Stimulated activated CD8-positive, alpha-beta memory T cell treated with anti-CD3 and anti-CD28 coated beads, Interleukin-12 subunit alpha, Interleukin-12 subunit beta, amount 100 ng/mL, for 24 hours (primary cell): ENCODE measurements around the gene KREMEN1.
A peak's percentile ranks its signal among the peaks of the same experiment; 100 is the strongest.

Source experiments
- DNase-seq: peaks from one replicate; pipeline ENCODE4 v3.0.0-alpha.2; 2020; ENCODE audit errors: extremely low read depth

Gene KREMEN1

DNA sequence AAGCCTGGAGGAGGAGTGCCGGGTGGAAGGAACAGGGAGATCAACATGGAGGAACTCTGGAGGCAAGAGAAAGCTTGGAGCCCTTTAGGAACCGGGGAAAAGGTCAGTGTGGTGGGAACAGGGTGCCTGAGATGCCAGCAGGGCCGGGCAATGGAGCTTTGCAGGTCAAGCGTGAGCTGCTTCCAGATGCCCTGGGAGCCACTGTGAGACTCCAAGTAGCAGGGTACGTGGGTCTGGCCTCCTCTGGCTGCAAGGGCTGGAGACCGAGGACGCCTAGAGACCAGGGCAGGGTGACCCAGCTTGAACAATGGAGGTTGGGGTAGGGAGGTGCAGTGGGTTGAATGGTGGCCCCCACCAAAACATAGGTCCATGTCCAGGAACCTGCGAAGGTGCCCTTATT, 117.2 kb downstream of the KREMEN1 start:
- no peak for DNase-seq

DNA sequence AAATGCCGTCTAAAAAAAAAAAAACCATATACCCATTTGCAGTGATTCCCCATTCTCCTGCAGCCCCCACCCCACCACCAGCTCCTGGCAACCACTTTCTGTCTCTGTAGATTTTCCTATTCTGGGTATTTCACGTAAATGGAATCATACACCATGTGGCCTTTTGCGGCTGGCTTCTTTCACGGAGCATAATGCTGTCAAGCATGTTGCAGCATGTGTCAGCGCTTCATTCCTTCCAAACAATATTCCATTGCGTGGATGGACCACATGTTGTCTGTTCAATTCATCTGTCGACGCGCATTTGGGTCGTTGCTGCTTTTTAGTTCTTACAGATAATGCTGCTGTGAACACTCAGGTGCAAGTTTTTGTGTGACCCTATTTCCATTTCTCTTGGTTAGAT, 118.1 kb downstream of the KREMEN1 start:
- DNase-seq, result no peak

DNA sequence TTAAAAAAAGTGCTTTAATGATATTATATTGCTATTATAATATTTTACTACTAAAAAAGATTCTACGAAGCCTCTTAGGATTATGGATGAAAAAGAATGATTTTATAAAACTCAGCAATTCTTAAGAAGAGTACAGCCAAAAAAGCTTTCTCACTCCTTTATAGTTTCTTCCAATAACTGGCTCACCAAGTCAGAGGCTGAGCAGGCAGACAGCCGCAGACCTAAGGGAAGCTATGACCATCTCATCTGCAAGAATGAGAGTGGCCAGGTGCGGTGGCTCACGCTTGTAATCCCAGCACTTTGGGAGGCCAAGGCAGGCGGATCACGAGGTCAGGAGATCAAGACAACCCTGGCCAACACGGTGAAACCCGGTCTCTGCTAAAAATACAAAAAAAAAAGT, 120.2 kb downstream of the KREMEN1 start:
- no peak for DNase-seq

DNA sequence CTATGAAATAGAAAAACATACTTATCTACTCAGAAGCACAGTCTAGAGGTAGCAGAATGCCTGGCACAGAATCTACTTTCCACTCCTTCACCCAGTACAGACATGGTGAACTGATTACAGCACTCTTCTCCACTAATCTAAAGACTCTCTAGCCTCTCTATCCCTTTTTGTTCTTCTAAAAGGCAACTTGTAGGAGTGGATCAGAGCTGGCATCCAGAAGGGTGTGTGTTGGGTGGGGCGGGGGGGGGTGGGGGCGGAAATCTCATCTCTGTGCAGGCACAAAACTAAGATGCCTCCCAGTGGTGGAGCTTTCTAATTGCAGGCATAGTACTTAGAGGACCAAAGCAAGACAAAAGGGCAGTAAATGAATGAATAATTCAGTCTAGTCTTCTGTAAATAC, 121.3 kb downstream of the KREMEN1 start:
- DNase-seq, result no peak

DNA sequence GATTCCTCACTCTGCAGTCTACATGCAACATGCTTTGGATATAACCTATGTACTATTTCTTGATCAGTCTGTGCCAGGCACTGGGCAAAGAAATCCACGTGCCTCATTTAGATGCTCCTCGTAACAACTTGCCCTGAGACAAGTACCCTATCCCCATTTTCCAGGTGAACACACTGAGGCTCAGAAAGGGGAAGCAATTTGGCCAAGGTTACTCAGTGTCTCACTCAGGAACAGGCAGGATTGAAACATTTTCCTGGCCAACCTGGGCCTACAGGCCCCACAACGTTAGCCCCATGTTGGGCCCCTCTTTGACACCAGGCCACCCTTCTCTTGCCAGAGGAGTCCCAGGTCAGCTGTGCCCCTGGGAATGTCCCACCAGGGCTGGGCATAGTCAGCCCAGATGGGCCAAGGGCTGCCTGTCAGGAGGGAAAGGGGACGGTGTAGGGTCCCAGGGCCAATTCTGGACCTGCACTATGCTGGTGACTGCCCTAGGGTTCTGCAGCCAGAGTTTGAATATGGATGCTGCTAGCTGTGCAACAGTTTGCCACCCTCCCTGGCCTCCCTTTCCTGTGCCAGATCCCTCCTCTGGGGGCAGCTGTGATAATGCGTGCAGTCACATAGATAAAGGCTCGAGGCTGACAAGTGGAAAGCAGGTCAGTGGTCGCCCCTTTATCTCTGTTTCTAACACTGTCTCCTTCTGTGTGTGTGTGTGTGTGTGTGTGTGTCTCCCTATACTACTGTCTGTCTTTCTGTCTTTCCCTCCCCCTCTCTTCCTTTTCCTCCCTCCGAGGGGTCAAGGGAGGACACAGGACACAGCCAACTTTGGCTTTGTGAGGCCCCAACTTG, 122.5 kb downstream of the KREMEN1 start:
- no peak for DNase-seq

DNA sequence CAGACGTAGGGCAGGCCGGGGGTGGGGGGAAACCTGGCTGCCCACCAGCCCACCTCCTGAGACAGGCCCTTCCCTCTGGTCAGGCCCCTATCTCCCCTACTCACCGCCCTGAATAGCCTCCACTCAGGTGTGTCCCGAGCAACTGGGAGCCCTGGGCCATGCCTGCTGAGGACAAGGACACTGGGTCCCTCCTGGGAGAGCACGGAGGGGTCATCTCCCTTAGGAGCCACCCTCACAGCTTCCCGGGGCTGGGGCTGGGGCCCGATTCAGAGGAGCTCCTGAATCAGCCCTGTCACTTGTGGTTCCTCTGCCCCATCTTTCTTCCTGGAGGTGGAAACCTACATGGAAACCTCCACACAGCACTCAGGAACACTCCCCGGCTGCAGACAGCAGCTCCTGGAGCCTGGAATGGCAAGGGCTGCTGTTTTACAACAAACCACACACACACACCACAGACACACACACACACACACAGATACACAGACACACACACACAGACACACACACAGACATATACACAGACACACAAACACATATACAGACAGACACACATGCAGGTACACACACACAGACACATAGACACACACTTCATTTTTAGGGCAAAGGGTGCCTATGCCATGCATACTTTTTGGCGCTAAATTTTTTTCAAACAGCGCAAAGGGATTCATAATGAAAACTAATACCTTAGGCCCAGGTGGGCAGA, 123.3 kb downstream of the KREMEN1 start:
- no peak for DNase-seq

DNA sequence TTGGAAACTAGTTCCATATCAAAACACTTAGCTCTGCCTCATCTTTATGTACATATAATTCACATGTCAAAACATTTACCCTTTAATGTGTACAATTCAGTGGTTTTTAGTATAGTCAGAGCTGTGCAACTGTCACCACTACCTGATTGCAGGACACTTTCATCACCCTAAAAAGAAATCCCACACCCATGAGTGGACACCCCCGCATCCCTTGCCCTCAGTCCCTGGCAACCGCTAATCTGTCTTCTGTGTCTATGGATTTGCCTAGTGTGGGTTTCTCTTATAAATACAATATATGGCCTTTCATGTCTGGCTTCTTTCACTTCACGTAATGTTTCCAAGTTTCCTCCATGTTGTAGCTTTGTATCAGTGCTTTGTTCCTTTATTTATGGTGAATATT, 124.3 kb downstream of the KREMEN1 start:
- no peak for DNase-seq

DNA sequence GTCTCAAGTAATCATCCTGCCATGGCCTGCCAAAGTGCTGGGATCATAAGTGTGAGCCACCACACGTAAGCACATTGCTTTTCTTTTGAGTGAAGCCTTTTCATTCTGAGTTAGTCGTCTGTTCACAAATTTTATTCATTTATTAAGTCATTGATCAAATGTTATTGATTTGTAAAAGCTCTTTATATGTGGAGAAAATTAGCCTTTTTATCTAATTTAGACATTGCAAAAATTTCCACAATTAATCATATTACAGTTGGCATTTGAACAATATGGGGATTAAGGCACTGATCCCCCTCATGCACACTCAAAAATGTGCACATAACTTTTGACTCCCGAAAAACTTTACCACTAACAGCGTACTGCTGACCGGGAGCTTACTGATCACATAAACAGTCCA, 125.4 kb downstream of the KREMEN1 start:
- DNase-seq, result no peak

DNA sequence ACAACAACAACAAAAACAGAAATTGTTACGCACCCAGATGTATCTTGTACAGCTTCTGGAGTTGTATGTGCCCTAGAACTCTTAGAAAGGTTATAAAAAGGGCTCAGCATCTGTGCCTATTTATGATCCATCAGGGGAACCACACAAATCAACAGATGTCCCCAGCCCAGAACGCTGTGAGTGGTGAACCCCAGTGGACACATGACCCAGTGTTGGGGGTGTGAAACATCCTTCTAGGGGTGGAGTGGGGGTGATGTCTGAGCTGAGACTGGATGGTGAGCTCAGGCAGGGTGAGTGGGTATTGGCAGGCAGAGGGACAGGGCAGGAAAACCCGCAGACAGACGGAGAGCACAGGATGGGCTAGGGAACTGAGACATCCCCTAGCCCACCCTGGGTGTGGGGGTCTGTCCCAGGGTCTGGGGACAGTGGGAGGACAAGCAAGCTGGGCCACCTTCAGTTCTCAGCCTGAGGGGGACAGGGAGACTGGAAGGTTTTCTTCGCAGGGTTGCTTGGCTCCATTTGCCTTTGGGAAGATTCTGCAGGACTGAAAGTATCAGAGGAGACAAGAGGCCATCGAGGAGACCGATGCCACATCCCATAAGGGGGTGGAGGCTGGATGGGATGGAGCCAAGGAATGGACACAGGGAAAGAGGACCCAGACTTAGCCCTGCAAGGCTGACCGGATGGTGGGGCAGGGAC, 127.0 kb downstream of the KREMEN1 start:
- DNase-seq, result no peak

DNA sequence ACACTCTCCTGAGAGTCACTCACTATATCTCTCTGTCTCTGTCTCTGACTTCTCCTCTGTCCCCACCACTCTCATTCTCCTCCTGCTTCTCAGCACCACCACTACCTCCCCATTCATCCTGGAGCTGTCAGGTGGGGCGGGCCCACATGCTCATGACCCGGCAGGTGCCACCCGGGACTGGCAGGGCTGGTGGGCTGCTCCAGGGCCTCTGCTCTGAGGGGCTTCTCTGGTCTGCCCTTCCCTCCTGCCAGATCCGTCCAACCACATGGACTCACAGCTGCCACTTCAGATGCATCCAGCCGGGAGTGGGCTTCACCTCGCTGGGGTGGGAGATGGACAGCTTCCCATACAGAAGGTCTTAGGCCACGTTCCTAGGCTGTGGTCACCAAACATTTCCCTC, 128.1 kb downstream of the KREMEN1 start:
- DNase-seq, result no peak

DNA sequence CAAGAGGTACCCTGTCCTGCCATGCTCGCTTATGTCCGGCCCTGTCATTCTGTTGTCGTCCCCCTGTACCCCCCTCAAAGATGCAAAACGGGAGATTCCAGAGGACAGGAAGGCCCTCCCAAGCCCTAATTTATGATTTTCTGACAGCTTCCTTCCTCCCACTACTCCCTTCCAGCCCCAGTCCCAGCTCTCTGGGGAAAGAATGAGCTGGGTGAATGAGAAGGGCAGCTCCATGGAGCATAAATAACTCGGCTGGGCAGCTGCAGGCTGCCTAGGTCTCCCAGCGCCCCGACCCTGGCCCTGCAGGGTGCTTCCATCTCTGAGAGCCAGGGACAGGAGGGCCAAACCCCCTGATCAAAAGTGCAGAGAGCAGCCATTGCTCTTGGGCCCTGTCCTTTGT, 128.9 kb downstream of the KREMEN1 start:
- DNase-seq, result no peak

DNA sequence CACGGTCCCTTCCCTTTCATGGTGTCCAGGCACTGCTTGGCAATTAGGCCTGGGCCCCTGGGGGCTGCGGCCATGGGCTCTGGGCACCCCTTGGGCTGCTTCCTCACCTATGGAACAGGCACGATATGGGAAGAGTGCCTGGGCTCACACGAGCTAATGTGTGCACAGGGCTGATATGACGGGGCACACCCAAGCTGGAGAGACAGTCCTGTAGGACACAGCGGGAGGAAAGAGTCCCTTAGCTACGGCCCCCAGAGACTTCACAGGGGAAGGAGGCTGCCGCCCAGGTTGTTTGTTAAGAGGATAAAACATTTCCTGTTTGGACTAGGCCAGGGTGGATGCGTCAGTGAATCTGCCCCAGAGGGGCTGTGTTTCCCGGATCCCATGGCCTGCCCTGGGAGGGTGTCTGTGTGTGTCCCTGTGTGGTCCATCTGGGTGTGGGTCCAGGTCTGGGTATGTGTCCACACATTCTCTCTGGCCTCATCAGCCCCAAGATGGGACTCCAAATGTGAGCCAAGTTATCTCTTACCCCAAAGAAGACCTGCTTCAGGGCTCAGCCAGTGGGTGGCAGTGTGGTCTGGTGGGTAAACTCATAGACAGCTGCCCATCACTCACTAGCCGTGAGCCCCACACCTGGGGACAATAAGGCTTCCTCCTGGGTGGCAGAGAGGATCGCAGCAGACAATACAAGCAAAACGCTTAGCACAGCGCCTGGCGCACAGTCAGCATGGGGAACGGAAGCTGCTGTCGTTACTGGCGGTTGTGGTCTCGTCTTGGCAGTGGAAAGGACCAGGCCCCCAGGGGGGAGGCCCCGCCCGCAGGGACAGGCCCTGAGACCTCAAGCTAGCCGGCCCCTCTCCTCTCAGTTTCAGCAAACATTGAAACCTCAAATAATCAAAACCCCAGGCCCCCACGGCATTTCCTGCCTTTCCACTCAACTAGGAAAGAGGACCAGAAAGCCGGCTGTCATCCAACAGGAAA, 129.7 kb downstream of the KREMEN1 start:
- DNase-seq, result peak; percentile 30

DNA sequence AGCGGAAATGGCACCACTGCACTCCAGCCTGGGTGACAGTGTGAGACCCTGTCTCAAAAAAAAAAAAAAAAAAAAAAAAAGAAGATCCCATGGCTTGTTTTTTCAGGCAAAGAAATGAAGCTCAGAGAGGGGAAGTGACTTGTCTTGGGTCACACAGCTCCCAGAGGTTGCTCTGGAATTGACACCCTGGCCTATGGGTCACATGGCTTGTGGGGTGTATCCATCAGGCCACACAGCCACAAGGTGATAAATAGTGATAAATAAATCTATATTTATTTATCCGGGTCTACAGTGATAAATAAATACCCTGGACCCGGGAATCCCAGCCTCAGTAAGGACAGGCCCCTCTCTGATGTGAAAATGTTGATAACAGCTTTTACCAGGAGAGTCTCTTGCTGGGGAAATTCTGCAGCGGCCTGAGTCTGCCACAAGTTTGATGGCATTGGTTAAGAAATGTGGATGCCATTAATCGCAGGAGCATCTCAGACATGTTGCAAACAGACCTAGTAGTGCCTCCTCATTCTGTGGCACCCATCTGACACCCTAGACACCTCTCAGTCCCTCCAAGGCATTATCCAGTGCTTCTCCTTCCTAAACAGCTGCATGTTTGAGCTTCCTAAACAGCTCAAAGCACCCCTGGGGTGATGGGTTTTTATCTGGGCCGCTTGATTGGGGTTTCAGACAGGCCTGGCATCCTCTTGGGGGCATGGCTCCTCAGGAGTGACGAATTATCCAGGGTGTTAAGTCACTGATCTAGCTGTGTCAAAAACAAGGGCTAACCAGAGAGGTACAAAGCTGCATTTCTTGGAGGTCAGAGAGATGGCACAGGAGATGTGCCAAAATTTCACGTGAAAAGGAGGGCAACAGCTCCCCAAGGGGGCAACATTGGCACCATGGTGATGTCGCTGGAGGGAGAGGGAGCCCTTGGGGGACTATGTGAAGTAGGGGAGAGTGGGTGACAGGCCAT, 130.9 kb downstream of the KREMEN1 start:
- DNase-seq, result no peak

DNA sequence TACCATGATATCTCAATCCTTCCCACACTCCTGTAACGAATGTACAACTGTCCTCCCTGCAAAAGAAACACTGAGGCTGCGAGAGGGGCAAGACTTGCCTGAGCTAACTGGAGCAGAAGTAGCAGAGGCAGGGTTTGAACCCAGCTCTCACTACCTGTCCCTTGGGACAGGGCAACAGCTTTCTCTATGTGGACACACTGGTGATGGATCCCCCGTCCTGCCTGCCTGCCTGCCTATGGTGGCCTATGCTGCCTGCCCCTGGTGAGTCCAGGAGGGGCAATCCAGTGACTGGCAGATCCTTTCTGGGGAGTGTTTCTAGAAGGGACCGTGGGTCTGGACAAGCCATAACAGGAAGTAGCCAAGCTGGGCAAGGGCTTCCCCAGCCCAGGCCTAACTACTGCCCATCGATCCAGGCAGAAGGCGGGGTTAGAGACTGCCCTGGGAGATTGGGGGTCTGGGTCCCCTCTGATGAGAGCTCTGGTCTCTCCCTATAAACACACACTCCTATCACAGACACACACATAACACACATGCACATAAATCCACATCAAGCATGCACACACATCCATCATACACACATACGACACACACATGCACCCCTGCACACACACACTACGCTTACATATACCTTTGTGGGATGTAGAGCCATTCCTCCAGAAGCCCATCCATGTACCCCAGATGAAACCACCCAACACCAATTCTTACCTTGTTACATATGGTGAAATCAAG, 131.8 kb downstream of the KREMEN1 start:
- DNase-seq, result no peak

DNA sequence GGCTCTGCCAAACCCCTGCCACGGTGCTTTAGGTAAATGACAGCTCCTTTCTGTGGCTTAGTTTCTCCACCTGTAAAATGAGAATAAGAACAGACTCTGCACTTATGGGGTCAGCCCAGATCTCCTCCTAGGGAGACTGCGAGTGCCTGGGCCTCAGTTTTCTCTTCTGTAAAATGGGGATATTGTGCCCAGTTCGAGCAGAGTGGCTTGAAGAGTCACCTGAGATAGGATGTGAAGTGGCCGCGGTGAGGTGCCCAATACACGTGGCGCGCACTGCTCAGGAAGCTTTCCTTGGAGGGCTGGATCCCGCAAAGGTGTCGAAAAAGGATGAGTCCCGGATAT, 132.4 kb downstream of the KREMEN1 start:
- DNase-seq, result no peak

DNA sequence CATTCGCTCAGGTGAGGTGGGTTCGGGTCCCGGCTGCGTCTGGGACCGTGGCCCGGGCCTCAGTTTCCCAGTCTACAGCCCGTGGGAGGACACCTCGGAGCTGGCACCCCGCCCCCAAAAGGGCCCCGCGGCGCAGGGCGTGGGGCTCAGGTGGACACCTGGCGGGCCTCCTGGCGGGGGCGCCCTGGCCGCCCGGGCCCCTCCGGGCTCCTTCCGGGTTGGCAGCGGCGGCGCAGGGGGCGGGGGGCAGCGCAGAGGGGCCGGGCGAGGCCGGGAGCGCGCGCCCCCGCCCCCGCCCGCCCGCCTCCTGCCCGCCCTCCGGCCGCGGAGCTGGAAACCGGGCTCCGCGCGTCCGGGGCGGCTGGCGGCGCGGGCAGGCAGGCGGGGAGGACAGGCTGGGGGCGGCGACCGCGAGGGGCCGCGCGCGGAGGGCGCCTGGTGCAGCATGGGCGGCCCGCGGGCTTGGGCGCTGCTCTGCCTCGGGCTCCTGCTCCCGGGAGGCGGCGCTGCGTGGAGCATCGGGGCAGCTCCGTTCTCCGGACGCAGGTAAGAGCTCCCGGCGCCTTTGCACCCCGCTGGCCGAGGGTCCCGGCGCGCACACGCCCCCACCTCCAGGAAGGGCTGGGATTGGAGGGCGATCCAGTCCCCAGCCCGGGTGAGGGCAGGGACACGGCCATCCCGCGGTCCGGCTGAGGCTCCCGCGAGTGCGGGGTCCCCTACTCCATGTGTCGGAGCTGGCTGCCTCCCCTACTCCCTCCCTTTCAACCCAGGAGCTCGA, 132.9 kb downstream of the KREMEN1 start, which contains the start of gene EMID1:
EMID1 (plus strand) TSS at position 303 of the 778 bp plus-strand sequence; CDS start at position 446, 143 bp downstream.
- DNase-seq, result no peak

DNA sequence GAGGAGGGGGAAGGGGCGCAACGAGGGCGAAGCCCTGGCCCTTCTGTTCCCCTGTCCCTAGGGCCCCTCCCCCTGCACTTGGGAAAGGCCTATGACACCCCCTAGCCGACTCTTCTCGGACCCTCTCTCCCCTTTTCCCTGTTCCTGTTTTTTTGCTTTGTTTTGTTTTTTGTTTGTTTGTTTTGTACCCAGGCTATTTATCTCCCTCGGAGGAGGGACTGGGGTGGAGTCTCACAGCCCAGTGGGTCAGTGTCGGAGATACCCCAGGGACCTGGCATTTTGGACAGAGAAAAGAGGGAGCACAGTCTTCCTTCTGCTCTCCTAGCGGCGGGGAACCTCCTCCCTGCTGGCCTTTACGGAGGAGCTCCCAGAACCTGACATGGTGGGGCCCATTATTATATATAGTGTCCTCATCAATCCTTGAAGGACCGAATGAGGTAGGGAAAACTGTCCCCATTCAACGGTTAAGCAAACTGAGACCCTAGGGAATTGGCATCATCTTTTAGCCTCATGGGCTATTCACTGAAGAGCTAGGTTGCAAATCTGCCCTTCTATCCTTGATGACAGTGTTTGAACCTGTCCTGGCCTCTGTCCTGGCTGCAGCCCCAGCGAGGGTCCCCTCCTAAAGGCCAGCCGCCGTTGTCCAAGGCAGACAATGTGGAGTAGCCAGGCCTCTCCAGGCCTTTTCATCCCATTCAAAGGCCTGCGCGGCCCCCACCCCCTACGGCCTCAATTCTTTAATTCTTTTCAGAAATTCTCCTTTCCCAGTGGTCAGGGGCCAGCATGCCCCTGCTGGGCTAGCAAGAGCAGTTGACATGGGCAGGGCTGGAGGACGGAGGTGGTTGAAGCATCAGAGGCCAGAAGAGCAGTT, 133.8 kb downstream of the KREMEN1 start:
- DNase-seq, result no peak

DNA sequence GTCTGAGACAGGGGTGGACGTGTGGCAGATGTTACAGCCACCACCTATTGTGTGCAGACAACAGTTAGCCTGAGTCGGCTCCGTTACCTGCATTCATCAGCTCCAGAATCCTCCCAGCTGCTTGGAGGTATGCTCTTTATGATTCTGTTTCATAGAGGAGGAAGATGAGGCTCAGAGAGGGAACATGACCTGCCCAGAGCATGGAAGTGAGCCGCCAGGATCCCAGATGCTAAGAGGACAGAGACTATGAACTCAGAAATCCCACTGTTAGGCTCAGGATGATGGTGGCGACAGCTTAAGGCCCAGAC, 134.4 kb downstream of the KREMEN1 start:
- no peak for DNase-seq
